Activated CD8-positive, alpha-beta memory T cell treated with anti-CD3 and anti-CD28 coated beads, Interleukin-2, amount 50 U/mL, for 1 hour (primary cell): ENCODE data around the gene ARCN1.

Source experiments
- DNase-seq: peaks from one replicate; pipeline ENCODE4 v3.0.0-alpha.2; 2020; ENCODE audit errors: extremely low read depth

ARCN1 gene

DNA sequence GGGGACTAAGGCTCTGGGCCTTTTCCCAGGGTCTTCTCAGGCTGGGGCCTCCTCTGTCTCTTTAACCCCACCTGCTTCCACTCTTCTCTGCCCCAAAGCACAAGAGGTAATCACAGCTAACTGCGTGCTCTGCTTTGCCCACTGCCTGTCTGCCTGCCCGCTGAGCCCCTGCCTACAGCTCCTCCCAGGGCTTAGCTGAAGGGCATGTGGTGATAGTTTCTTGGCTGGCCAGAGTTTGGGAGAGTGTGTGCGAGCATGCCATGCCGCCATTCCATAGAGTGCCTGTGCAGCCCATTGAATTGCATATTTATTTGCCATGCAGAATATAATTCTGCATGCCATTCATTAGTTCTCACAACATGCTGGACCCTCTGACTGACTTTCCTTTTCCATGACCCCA lies 67.7 kb downstream of the ARCN1 start:
- DNase-seq = no peak

DNA sequence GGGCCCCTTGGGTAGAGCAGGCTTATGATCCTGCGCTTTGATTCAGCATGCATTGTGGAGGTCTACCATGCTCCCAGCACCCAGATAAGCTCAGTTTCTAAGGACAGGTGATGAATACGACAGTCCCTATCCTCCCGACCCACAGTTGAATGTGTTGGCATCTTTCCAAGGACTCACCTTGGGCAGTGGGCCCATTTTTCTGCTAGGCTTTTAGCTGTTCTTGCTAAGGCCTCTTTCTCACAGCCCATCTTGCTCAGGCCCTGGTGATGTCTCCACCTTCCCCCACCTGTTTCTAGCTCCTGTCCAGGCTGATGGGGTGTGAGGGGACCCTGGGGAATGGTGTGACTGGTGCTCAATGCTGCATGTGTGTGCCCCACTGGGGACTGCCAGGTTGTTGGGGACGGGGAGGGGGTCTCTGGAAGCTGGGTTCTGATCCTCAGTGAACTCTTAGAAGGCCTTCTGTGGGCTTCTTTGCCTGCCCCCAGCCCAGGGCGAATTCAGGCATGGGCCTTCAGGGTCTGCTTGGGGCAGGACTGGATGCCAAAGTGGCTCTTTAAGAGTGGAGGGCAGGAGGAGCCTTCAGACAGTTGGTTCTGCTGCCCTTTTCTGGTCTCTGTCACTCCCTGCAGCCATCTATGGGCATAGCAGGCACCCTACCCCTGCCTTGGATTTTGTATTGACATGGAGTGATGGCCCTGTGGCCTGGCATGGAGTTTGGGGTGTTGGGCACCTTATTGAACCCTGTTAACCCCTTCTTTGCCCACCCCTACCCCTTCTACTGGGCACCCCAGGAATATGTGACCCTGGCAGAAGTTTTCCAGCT lies 68.3 kb downstream of the ARCN1 start:
- no peak for DNase-seq

DNA sequence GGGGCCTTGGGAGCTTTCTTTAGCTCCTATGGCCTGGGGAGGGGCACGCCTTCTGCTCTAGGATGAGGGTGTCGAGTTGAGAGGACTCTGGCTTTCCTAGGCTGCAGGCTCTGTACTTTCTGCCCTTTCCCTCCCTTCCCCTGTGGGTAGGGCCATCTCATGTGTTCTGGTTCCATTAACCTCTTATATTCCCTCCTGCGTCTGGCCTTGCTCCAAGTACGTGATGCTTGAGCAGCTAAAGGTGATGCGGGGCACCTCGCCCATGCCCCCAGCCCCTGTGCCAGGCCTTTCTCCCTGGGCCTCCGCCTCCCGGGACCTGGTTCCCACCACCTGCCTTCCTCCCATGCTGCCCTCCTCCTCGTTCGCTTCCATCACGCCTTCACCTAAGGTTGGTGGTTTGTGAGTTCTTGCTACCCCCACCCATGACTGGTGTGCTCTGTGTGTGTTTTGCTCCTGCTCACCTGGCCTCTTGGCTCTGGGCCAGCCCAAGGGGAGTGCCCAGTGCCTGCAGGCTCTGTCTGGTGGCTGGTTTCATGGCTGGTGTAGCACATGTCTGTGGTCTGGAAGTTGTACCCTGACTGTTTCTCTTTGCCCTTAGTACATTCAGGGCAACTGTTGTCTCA lies 69.3 kb downstream of the ARCN1 start:
- no peak for DNase-seq

DNA sequence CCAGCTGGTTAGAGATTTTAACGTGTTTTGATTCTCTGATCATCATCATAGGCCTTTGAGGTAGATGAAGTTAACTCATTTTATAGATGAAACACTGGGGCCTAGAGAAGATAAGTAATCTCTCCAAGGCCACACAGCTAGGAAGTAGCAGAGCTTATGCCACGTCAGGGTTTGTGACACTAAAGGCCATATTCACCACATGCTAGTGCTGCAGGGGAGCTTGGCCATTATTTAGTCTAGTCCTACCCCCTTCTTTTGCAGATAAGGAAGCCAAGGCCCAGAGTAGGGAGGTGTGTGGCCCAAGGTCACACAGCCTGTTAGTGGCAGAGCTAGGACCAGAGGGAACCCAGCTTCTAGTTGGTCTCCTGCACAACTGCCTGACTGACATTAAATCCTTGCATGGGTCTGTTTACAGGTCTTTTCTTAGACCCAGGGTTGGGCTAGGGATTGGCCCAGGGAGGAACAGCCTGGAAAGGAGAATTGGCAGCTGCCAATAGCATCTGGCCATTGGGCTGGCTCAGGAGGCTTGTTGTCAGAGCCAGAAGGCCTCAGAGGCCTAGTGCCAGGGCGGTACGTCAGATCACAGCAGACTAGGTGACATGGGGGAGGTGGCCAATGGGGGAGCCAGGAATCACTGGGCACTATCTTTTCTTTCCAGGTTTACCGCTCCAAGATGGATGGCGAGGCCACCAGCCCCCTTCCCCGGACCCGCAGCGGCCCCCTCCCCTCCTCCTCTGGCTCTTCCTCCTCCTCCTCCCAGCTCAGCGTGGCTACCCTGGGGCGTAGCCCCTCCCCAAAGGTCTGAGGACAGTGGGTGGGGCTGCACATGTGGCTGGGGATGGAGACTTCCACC lies 71.2 kb downstream of the ARCN1 start:
- no peak for DNase-seq

DNA sequence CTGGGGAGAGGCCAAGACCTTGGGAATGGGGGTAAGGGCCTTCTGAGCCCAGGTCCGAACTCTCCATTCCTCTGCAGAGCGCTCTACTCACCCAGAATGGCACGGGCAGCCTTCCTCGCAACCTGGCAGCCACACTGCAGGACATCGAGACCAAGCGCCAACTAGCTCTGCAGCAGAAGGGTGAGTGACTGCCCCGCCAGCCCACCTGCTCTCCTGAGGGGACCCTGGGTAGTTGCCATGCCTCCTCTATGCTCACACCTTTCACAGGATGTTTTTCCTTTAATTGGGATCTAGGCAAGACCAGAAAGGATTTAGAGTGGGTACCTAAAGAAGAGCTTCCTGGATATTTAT lies 71.8 kb downstream of the ARCN1 start:
- no peak for DNase-seq

DNA sequence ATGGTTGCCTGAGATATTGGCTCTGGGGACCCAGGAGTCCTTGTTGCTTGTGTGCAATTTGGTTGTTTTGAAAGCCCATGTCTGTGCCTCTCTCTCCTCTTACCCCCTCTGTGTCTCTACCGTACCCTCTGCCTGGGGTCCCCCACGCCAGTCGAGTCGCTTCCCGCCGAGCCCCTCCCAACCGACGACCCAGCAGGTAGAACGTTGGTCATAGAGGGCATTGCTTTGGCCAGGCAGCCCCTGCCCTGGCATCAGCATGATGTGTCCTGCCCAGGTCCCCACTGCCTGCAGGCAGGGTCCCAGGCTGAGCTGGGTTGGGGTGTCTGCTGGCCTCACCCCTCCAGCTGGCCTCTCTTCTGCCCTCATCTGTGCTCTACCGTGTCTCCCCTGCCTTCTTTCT lies 72.3 kb downstream of the ARCN1 start:
- DNase-seq = no peak

DNA sequence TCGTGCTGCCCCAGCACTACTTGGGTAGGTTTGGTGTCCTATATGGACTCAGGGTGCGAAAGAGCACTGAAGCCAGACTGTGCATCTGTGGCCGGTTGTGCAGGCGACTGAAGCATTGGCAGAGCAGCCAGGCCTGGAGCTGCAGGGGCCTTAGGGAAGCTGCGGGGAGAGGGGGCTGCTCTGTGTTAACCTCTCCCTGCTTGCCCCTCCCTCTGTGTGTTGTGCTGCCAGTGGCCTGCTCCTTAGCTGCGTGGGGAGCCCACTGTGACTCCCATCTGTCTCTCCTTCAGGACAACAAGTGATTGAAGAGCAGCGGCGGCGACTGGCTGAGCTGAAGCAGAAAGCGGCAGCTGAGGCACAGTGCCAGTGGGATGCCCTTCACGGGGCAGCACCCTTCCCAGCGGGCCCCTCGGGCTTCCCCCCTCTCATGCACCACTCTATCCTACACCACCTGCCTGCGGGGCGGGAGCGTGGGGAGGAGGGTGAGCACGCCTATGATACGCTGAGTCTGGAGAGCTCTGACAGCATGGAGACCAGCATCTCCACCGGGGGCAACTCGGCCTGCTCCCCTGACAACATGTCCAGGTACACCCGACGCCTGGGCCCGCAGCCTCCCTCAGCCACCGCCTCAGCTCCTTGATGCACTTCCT lies 73.0 kb downstream of the ARCN1 start:
- no peak for DNase-seq

DNA sequence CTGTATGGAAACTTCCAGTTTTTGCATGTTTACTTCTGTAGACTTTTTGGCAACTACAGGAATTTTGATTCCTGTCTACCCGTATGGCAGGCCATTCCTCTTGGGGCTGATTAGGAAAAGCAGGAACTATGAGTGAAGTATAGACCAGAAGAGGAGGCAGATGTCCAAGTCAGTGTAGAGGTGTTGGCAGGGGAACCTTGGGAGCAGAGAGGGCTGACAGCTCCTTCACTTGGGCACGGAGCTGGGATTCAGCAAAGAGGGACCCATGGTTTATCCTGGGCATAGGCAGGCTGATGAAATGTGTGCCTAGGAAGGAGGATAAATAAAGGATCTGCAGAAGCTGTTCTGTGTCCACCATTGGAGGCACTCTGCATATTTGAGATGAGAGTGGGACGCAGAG lies 74.2 kb downstream of the ARCN1 start:
- DNase-seq = no peak

DNA sequence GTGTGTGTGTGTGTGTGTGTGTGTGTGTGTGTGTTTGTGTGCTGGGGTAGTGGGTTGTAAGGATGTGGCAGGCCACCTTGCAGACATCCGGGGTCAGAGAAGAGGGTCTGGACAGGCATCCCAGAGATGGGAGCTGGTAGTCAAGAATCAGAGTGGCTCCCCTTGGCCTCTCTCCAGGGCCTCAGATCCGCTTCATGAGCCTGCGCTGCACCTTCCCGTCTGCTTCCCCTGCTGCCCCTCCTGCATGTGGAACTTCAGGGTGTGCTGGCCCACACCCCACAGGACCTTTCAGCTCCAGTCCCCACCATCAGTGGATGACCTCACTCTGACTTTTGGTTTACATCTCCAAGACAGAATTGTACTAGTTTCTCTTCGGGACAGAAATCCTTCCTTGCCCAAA lies 76.1 kb downstream of the ARCN1 start:
- DNase-seq = no peak

DNA sequence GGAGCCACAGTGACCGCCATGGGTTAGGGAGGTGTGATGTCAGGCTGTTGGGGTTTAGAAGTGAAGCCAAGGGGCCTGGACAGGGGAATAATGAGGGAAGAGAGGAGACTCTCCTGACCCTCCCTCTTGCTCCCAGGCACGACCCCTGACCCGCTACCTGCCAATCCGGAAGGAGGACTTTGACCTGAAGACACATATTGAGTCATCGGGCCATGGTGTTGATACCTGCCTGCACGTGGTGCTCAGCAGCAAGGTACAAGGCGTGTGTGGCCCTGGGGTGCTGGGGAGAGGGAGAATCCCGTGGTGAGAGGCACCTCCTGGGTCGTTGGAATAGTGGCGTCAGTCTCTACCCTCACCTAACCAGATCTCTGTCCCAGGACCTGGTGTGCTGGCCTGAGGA lies 77.7 kb downstream of the ARCN1 start:
- DNase-seq = no peak

DNA sequence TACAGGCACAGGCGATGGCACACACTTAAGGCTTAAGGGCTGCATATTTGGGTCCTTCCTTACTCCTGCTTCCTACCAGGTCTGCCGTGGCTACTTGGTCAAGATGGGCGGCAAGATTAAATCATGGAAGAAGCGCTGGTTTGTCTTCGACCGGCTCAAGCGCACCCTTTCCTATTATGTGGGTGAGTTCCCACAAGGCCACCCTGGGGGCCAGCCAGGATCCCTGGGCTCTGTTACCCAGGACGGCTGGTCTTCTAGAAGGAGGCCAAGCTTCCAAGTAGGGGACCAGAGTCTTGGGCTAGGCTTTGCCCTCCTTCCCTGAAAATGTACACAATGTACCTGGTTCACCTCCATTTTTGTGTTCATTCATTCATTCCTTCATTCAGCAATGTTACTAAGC lies 78.2 kb downstream of the ARCN1 start:
- DNase-seq = no peak

DNA sequence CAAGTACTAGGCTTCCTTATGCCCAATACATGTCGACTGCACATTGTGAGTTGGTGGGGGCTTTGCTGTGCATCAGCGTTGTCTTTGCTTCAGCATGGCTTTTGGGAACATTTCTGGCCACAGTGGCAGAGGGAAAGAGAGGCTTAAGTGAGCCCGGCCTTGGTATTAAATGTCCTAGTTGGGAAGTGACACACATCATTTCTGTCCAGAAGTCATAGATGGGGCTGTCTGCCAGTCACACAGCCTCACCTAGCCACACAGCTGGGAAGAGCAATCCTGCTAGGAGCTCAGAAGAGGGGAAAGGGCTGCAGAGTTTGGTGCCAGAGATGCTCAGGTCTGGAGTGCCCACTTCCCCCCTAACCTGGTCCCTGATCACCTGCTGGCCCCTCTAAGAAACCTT lies 79.6 kb downstream of the ARCN1 start:
- DNase-seq = no peak
